ENCODE measurements around the gene GNRHR.

The GNRHR gene

DNA sequence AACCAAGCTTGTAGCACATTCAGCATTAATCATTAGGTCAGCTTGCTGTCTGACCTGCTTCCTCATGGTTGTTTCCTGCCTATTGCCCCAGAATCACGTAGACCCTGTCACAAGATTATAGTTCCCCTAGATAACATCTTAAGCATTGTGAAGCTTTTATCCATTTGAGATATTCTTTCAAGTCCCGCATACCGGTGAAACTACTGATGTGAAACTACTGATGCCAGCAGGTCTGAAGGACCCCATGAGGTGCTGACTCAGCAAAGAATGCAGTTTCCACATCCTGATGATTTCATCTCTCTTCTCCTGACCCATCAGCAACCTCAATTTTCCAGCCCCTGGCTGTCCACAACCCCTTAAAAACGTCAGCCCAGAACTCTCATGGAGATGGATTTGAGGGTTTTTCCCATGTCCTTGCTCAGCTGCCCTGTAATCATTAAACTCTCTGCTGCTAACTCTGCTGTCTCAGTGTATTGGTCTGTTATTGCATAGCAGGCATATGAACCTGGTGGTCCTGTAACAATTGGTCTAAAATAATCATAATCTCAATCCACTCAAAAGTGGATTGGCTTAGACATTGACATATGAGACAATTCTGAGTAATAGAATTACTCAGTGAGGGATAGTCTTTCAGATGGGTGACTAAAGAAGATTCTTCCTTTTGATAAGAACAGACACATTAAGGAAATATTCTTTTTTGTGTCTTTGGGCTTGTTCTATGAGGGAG, 26.9 kb downstream of the GNRHR start:
- DNase-seq, result no peak
- Histone ChIP-seq H3K36me3 (no peaks in the 10 kb centered on the region), H3K27ac (no peak overlapping the region), H3K4me3 (ENCODE audit: low read depth, low read length) (no peak overlapping the region), H3K27me3 (ENCODE audit: insufficient read depth, low read depth, severe bottlenecking) (no peaks in the 10 kb centered on the region), H3K9me3 (ENCODE audit: severe bottlenecking) (no peaks in the 10 kb centered on the region)
- TF ChIP-seq, protein P1, sequence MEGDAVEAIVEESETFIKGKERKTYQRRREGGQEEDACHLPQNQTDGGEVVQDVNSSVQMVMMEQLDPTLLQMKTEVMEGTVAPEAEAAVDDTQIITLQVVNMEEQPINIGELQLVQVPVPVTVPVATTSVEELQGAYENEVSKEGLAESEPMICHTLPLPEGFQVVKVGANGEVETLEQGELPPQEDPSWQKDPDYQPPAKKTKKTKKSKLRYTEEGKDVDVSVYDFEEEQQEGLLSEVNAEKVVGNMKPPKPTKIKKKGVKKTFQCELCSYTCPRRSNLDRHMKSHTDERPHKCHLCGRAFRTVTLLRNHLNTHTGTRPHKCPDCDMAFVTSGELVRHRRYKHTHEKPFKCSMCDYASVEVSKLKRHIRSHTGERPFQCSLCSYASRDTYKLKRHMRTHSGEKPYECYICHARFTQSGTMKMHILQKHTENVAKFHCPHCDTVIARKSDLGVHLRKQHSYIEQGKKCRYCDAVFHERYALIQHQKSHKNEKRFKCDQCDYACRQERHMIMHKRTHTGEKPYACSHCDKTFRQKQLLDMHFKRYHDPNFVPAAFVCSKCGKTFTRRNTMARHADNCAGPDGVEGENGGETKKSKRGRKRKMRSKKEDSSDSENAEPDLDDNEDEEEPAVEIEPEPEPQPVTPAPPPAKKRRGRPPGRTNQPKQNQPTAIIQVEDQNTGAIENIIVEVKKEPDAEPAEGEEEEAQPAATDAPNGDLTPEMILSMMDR (IDR thresholded peaks at IDR 0.05; ENCODE audit: low read depth, low read length), result no peak

DNA sequence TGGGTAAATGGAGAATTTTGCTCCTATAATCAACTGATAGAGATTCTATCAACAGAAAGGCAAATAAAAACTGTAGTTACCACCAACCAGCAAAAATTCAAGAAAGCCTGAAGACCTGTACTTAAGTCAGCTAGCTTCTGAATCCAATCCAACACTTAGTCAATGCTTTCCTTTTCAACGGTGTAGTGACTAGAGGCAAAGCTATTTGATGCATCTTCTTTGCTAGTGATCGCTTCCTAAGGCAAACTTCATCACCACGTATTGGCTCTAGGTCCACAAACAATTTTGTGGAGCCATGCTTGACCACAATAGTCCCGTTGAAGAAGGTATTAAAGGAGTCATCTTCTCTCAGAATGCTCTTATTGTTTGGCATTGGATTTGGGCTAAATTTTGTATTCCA, 28.2 kb downstream of the GNRHR start:
- DNase-seq, result no peak
- Histone ChIP-seq H3K9me3 (ENCODE audit: severe bottlenecking) (no peaks in the 10 kb centered on the region), H3K36me3 (no peaks in the 10 kb centered on the region), H3K27me3 (ENCODE audit: insufficient read depth, low read depth, severe bottlenecking) (no peaks in the 10 kb centered on the region), H3K27ac (no peak overlapping the region), H3K4me3 (ENCODE audit: low read depth, low read length) (no peak overlapping the region)
- TF ChIP-seq, protein P1 (IDR thresholded peaks at IDR 0.05; ENCODE audit: low read depth, low read length), result no peak

DNA sequence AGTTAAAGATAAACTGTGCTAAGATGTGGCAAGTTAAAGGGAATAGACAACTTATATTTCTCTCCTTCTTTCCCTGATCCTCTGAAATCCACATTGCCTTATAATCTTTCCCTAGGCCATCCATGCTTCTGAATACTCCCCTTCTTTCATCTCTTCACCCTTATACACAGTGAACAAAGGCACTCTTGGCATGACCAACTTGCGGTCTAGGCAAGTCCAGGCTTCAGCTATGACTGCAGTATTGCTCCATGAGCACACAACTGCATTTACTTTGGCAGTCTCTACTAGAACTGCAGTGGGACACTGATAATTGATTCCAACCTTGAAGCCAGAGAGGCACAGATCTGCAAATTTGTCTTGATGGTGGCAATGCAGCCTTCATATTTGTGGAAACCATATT, 29.1 kb downstream of the GNRHR start:
- TF ChIP-seq, protein P1 (IDR thresholded peaks at IDR 0.05; ENCODE audit: low read depth, low read length), result no peak
- H3K9me3 ChIP-seq (ENCODE audit: severe bottlenecking), result no peaks in the 10 kb centered on the region
- no peak overlapping the region for H3K4me3 ChIP-seq (ENCODE audit: low read depth, low read length)
- H3K27ac ChIP-seq, result no peak overlapping the region
- no peaks in the 10 kb centered on the region for H3K36me3 ChIP-seq
- no peaks in the 10 kb centered on the region for H3K27me3 ChIP-seq (ENCODE audit: insufficient read depth, low read depth, severe bottlenecking)
- no peak for DNase-seq

DNA sequence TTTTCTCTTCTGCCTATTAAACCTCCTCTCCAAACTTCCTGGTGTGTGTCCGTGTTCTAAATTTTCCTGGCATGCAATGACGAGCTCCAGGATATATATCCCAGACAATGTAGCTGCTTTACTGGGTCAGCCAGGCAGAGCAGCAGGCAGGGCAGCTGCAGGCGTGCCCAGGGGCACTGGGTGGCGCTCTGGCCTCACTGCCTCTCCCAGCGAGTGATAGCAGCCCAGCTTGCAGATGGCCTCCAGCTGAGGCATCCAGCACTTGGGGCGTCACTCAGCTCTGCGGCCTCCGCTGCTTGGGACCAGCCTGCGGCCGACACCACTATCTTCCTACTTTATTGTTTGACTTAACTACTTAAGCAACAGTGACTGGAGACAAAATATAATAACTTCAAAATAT, 30.2 kb downstream of the GNRHR start:
- H3K27me3 ChIP-seq (ENCODE audit: insufficient read depth, low read depth, severe bottlenecking), result no peaks in the 10 kb centered on the region
- no peak overlapping the region for H3K27ac ChIP-seq
- TF ChIP-seq, protein P1 (IDR thresholded peaks at IDR 0.05; ENCODE audit: low read depth, low read length), result peak; percentile 43
- H3K9me3 ChIP-seq (ENCODE audit: severe bottlenecking), result no peaks in the 10 kb centered on the region
- no peak for DNase-seq
- no peak overlapping the region for H3K4me3 ChIP-seq (ENCODE audit: low read depth, low read length)
- no peaks in the 10 kb centered on the region for H3K36me3 ChIP-seq

DNA sequence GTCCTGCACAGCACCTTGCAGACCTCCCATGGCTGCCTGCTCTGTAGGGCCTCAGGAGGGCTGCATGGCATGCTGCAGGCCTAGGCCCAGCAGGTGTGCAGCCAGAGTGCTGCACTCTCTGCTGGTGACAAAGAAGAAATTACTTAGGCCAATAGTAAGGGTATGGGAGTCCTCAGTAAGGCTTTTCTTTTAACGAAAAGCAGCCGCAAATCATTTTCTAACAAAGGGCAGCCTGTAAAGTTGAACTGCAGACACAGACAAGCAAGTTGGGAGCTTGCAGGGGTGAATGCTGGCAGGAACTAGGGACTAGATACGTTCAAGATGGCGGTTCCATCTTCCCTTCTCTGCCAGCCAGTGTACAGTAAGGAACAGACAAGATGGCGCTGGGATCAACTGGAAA, 30.8 kb downstream of the GNRHR start:
- DNase-seq, result no peak
- H3K9me3 ChIP-seq (ENCODE audit: severe bottlenecking), result no peaks in the 10 kb centered on the region
- no peaks in the 10 kb centered on the region for H3K36me3 ChIP-seq
- no peaks in the 10 kb centered on the region for H3K27me3 ChIP-seq (ENCODE audit: insufficient read depth, low read depth, severe bottlenecking)
- TF ChIP-seq, protein P1 (IDR thresholded peaks at IDR 0.05; ENCODE audit: low read depth, low read length), result no peak
- no peak overlapping the region for H3K4me3 ChIP-seq (ENCODE audit: low read depth, low read length)
- H3K27ac ChIP-seq, result no peak overlapping the region

Data from WERI-Rb-1 (cell line).